ENCODE data around the gene PPCS.

Gene PPCS

DNA sequence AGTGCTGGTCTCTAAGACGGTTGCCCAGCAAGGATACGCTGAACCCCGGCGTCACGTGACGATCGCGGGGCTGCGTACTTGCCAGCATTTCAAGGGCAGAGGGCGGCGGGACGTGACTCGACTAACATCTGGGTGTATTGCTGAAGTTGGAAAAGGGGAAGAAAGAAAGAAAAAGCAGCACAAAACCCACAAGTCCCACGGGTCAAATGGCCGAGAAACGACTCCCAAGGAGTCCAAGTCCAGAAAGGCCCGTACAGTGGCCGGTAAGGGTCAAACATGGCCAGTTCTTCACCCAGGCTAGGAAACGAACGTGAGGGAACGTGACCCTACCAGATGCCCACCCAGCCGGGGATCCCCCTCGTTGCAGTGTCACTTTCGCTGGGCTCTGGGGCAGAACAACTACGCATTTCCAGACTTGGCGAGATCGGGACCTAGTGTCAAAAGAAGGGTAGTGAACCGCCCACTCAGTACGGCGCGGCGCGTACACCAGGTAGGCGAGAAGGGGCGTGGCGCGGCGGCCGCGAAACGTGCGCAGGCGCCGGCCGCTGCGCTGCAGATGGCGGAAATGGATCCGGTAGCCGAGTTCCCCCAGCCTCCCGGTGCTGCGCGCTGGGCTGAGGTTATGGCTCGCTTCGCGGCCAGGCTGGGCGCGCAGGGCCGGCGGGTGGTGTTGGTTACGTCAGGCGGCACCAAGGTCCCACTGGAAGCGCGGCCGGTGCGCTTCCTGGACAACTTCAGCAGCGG lies at the start of gene PPCS, which contains the start of gene ZMYND12:
TSS of gene PPCS (plus strand) at position 534 of the 744 bp plus-strand sequence. CDS start at position 557, 23 bp downstream.
TSS of gene ZMYND12 (minus strand) at position 13 of the 744 bp plus-strand sequence. CDS start 25 bp downstream, outside the sequence.
- DNase-seq, result peak; percentile 78

DNA sequence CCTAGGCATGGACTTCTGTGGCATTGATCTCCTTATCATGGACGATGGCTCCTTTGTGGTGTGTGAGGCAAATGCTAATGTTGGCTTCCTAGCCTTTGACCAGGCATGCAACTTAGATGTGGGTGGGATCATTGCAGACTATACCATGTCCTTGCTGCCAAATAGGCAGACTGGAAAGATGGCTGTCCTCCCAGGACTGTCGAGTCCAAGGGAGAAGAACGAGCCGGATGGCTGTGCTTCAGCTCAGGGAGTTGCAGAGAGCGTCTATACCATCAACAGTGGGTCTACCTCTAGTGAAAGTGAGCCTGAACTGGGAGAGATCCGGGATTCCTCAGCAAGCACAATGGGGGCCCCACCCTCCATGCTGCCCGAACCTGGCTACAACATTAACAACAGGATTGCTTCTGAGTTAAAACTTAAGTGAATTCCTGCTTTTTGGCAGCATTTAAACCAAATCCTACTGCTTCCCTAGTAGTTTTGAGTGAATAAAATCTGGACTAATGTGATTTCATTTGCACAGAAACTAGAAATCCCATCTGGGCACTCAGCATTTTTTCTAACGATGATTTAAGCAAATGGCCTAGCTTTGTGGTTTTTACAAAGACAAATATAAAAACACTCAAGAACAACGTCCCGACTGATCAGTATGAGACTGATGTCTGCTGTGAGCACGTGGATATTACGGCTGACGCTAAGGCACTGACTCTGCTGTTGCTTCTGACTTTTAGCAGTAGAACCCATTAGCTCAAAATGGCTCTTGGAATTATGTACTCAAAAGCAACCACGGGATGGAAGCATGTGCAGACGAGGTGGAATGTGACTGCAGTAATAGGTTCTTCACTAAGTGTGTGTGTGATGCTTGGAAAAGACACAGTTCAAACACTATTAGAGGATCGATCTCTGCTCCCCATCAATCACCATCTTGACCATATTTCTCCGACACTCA lies 41.5 kb upstream of the PPCS start:
- no peak for DNase-seq

DNA sequence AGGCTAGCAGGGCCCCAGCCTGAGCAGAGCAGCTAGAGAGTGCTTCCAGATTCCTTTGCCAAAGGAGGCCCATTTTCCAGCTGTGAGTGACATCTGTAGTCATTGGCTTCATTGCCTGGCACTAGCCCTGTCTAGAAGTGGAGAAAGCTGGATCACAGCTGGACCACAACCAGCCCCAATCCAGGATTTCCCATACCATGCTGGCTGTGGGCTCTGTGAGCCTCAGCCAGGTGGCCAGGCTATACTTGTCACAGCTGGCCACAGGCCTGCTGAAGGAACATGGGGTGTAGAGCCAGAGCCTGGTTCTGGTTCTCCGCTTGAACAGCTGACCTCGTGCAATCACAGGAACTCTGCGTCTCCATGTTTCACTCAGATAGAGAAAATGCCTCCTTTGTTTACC lies 39.2 kb upstream of the PPCS start:
- no peak for DNase-seq

DNA sequence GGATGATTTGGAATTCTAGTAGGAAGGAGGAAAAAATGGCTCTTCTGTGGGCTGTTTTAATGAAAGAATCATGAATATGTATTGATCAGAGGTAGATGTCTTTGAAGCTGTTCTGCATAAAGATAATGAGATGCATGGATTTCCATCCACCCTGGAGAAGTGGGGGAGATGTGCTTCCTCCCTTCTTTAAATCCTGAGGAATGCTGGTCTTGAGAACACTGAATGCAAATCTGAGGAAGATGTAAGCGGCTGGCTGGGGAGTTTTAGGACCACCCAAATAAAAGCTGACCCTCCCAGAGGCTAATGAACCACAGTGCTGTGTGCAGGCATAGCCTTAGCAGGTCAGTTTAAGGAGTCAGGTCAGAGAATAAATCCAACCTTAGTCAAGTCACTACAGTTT lies 37.8 kb upstream of the PPCS start:
- no peak for DNase-seq

DNA sequence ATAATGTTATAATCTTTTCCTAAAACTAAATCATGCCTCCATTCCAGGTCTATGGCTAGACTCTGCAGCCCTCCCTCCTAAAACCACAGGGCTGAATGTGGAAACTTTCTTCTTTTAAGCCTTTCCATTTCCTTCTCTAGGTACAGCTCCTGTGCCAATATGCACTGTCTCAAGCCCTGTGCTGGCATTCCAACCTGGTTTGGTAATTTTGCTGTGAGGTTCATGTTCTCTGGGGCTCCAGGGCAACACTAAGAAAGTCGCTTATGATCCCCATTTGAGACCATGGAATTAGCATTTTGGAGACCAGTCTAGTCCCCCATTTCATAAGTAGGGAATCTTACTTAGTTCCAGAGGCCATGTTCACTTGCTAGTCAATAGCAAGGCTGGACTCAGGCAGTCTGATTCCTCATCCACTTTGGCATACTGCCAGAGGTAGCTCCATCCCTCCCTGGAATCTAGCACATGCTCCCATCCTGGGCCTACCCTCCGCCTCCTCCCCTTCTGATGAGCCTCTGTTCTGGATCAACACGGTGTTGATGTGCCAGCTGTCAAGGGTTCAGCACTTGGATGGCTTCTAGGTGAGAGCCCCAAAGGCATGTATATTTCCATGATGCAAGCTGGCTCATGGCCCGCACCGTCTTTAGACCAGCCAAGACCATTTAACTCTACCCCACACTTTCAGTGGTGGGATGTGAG lies 37.1 kb upstream of the PPCS start:
- no peak for DNase-seq

DNA sequence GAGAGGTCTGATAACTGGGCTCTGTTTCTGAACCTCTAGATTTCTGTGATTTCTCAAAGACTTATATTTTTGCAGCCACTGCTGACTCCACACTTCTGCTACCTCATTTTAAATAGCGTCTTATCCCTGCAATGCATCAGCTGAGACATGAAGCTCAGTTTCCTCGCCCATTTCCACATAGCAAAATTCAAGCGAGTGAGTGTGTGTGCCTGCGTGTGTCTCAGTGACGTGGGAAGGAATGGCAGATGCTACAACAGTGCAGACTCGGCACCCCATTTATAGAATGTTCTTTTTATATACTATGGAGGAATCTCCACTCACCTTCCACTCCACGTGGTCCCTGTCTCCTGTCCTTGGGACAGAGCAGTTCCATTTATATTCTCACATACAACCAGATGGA lies 36.2 kb upstream of the PPCS start:
- DNase-seq, result no peak

DNA sequence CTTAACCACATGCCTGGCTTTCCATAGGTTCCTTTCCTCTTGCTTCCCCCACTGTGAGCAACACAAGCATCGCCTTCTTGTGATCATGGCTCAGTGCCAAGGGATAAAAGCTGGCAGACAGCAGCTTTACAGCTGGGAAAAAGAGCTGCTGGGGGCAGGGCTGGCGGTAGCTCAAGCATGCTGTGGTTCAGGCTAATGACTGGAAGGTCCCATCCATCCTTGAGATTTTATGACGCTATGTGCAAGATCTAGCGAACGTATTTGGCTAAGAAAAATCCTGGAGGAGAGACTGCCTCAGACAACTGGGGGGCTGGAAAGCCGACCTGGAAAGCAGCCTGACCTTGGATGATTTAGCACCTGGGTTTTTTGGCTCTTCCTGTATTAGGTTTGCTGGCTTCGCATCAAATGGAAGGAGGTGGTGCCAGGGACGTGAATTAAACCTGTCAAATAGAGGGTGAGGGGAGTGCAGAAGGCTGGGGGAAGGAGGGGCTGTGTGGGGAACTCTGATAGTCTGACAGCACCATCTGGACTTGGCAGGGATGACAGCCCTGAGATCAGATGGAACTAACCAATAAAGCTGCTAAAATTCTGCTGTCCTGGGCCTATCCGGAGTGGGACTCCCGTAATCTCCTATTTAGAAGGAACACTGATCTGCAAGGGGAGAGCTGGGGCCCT lies 35.3 kb upstream of the PPCS start:
- DNase-seq, result peak; percentile 34

DNA sequence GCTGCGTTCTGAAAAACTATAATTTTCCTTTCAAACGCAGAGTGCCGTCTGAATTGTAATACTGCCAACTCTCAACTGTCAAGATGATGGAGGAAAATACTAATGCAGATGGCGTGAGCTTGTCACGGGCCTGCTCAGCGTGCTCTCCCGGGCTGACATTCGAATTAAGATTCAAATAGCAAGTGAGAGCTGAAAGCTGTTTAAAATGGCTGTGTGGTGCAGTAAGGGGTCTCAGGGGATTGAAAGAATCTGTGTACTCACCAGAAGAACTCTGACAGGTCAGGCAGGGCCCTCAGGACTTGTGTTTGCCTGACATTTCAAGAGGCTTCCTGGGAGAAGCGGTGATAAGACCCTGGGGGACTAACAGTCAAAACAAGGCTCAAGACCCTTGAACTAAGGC lies 33.6 kb upstream of the PPCS start:
- no peak for DNase-seq

DNA sequence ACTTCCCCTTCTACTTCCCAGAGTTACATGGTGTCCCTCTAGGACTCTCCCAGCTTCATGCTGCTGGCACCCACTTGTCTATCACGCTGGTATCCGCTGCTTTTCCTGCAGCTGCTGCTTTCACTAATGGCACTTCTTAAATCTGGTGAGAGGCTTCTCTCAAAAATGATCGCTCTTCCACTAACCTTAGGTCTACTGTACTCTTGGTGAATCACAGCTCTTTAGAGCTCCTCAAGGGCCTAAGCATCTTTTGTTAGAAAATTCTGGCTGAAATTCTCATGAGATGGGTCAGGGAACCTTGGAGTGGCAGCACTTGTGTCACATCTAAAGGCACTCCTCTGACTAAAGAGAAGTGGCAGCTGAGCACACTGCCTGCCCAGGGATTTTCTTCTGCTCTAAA lies 32.7 kb upstream of the PPCS start:
- no peak for DNase-seq

DNA sequence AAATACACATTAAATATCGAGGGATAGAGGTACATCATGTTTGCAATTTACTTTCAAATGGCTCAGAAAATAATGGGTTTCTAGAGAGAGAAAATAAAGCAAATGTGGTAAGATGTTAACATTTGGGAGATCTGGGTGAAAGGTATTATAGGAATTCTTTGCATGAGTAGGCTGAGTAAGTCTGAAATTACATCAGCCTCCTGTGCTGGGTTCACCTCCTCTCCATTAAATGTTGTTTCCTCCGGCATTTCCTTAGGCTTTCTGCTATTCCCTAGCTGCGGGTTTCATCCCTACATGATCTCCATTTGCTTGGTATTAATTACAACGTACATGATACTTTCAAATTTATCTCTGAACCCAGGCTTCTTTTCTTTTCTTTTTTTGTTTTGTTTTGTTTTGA lies 32.1 kb upstream of the PPCS start:
- DNase-seq, result no peak

DNA sequence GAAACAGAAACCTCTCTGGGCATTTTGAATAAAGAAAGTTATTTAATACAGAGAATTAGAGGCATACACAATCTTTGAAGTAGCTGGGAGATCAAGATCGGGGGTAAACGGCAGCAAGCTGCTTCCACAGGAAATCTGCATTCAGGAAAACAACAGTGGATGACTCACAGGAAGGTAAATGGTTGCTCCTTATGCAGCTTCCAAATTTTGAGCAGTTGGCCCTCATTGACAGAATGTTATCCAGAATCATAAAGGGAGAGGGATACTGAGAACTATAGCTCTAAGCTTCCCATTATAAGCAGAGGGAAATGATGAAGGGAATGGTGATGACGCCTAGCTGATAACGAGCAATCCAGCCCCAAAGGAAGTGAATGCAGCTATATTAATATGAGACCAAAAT lies 29.1 kb upstream of the PPCS start:
- DNase-seq, result no peak

DNA sequence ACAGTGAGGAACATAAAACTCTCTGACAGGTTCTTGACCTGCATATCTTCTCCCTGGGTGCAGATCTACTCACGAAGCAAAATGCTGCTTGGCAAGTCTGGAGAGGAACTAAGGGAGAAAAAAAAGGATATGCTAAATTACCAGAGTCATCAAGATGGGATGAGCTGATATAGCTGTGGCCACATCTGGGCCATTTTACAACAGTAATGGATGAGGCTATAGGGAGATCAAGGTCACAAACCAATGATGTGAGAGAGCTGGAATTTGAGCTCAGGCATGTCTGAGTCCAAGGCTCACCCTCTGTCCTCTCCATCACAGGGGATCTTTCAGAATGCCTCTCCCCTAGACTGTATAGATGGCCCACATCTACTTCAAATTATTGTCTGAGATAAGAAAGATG lies 26.7 kb upstream of the PPCS start:
- DNase-seq, result no peak

DNA sequence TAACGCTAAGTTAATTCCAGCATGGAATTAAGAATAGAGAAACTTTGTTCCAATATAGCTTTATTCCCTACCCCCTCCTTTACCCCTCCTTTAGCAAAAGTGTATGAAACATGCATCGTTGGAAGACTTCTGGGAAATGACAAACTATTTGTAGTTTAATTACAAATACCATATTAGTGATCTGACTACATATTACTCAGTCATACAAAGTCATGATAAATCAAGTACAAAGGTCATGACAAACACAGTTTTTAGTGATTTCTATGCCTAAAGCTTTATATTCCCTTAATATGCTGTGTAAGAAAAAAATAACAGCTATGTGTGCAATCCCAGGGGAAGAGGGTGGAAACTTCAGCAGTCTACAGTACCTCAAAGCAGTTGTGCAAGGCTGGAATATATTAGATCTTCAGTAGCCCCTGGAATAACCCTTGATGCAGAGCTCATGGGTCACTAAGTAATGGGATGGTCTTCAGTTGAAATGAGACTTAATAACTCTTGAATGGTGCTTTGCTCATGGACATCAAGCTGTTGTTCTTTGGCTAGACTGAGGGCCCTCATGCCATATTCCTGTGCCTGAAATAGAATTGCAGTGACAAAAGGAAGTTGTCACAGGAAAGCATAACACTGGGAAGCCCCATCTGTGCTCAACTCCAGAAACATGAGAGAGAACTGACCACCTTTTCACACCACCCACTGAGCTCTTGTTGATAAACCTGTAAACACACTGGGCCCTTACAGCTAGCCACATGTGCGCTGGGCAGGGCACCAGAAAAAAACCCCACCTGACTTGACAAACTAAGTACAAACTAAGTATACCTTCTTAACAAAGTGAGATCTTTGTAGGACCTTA lies 25.8 kb upstream of the PPCS start:
- DNase-seq, result no peak

DNA sequence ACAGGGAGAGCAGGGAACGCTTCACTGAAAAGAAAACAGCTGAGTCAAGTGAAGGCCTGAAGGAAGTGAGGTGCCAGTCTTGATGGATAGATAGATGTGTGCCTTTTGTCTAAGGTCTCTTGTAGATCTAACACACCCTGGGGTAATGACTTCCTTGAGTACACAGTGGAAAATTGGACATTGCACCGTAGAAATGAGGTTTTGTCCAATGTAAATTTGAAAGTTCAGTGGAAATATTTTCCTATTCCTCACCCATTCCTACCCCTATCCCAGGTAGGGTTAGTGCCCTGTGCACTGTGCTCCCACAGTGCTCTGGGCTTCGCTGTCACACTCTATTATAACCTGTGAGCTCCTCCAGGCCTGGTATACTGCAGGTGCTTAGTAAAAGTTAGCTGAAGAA lies 24.8 kb upstream of the PPCS start:
- DNase-seq, result no peak

DNA sequence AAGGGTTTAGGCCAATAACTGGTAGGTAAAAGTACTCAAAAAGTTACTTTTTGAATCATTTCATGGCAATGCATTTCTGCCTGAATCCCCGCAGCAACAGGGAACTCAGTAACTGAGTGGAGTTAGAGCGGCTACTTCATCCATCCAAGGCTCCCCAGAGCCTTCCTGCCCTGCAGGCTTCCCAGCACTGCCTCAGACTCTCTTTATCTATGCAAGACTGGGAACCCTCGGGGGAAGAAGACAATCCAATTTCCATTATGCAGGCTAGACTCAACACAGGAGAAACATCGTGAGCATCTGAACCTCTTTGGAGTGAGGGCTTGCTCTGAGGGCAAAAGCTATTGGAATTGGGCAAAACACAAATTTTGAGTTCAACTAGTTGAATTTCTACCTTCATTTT lies 23.6 kb upstream of the PPCS start:
- DNase-seq, result no peak

DNA sequence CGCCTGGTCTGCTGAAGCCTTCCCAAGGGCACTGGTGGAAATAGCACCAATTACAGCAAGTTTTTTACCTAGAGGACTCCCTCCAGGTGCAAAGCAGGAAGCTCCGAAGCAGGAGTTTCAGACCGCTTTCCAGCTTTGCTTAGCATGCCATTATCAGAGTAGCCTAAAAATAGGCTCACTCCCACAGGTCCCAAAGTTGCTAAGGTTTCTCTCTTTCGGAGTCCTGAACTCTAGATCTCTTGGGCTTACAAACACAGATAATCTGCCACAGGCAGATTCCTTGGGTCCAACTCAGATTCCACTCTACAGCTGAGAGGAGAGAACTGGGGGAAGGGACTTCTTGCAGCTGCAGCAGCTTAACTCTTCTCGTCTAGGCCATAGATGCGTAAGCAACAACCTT lies 23.0 kb upstream of the PPCS start:
- DNase-seq, result no peak

DNA sequence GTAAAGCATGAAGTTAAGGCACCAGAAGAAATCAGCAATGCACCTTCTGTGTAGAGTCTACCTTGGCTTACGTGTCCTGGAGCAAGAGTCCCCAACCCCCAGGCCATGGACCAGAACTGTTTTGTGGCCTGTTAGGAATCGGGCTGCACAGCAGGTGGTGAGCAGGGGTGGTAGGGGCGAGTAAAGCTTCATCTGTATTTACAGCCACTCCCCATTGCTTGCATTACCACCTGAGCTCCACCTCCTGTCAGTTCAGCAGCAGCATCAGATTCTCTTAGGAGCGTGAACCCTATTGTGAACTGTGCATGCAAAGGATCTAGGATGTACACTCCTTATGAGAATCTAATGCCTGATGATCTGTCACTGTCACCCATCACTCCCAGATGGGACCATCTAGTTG lies 22.0 kb upstream of the PPCS start:
- no peak for DNase-seq

DNA sequence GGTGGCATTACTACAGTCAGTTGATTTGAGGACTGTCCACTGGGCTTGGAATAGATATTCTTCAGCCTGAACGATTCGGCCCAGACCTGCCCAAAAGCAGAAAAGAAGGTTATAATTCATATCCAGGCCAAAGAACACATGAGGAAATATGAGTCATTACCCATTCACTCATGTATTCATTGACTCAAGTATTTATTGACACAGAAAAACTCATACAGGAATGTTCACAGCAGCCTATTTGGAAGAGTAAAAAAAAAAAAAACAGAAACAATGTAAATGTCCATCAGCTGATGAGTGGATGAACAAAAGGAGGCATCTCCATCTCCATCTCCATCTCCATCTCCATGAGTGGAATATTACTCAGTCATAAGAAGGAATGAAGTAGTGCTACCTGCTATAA lies 16.4 kb upstream of the PPCS start:
- no peak for DNase-seq

DNA sequence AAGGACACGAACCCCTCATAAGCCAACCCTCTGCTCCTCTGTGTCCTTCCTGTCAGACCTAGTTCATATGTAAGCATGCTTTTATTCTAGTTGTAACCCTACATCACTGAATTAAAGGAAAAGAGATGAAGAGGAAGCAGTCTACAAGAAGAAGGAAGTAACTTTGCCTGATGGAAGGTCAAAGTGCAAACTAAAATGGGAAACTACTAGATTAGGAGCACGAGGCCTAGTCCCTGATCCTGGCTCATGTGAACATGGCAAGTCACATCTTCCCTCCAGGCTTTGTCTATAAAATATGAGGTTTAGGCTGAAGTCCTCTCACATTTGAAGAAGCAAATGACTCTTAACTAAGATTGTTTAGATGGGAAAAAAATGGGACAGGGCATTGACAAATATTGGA lies 13.7 kb upstream of the PPCS start:
- no peak for DNase-seq

DNA sequence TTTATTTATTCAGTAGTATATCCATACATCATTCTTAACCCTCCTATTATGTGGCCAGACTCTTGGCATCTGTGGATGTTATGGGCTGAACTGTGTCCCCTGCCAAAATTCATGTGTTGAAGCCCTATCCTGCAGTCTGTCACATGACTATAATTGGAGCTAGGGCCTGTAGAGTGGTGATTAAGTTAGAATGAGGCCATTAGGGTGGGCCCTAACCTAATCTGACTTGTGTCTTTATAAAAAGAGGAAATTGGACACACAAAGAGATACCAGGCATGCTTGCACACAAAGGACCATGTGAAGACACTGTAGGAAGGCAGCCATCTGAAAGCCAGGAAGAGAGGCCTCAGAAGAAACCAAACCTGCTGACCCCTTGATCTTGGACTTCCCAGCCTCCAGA lies 7.1 kb upstream of the PPCS start:
- DNase-seq, result no peak

DNA sequence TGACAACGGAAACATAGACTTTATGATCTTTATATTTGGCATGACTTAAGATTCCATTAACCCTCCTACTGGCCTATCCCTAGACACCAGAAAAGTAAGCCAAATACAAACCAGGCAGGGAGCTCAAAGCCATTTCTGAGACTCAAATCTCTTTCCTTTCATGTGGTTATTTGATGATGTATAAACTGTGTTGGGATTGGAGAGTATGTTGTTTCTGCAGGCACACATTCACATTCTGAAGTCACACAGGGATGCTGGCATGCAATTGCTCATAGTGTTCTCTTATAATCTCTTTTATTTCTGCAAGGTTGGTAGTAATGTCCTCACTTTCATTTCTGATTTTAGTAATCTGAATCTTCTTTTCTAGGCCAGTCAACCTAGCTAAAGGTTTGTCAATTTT lies 6.3 kb upstream of the PPCS start:
- no peak for DNase-seq

DNA sequence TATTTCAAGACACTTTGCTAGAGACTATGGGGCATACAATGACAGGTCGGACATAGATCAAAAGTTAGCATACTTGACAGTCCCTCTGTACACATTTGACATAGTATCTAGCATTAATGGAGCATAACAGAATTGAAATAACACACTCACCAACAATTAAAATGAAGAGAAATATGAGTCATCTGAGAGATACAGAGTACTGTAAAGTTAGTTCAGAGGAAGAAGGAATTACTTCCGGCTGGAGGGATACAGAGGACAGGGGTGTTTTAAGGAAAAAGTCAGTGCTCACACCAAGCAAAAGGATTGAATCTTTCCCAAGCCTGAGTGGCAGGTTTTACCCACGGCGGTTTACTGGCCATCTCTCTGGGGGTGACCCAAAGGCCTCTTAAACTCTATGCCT lies 3.0 kb upstream of the PPCS start:
- no peak for DNase-seq
